Liver (tissue), 9 donors: Measurements from ENCODE around the gene REXO5. TPM values are rescaled to one million over a fixed set of nuclear protein-coding genes. Genes with fewer than 3 reads are reported as not detected.

Experiments used
- DNase-seq: peaks from one replicate; pipeline ENCODE4 v3.0.0-alpha.2; 2017; ENCODE audit warnings: low spot score
- H3K27ac ChIP-seq, 2 donors: one replicate each; pipeline ENCODE4 v1.7.0; 2013; ENCODE audit warnings: inconsistent platforms in 2 of 2, low read length in 2 of 2, control low read depth in 1 of 2, low read depth in 1 of 2, mild to moderate bottlenecking in 1 of 2
- H3K27me3 ChIP-seq, 4 donors: one replicate each; pipeline versions ENCODE4 v1.6.1 to v1.7.0; 2013; ENCODE audit warnings: low read length in 3 of 4, inconsistent platforms in 1 of 4, mild to moderate bottlenecking in 1 of 4, moderate library complexity in 1 of 4; ENCODE audit not compliant: control insufficient read depth in 4 of 4, insufficient read depth in 4 of 4
- H3K36me3 ChIP-seq, 4 donors: one replicate each; pipeline versions ENCODE4 v1.6.1 to v1.7.0; 2013; ENCODE audit warnings: low read length in 3 of 4, mild to moderate bottlenecking in 3 of 4, low read depth in 1 of 4, moderate library complexity in 1 of 4; ENCODE audit not compliant: control insufficient read depth in 4 of 4, insufficient read depth in 3 of 4
- H3K4me1 ChIP-seq, 4 donors: one replicate each; pipeline versions ENCODE4 v1.6.1 to v1.7.0; 2013; ENCODE audit warnings: low read length in 3 of 4, mild to moderate bottlenecking in 3 of 4, moderate library complexity in 1 of 4; ENCODE audit not compliant: control insufficient read depth in 4 of 4, insufficient read depth in 4 of 4
- H3K4me3 ChIP-seq, 3 donors: one replicate each; pipeline versions ENCODE4 v1.6.1 to v1.7.0; 2013; ENCODE audit warnings: low read length in 3 of 3, control low read depth in 1 of 3, low read depth in 1 of 3, mild to moderate bottlenecking in 1 of 3
- H3K9ac ChIP-seq, 2 donors: one replicate each; pipeline ENCODE4 v1.7.0; 2013; ENCODE audit warnings: low read length in 2 of 2, mild to moderate bottlenecking in 2 of 2, moderate library complexity in 2 of 2, control low read depth in 1 of 2, low read depth in 1 of 2
- H3K9me3 ChIP-seq, 4 donors: one replicate each; pipeline versions ENCODE4 v1.6.1 to v1.7.0; 2013; ENCODE audit warnings: low read length in 3 of 4; ENCODE audit not compliant: control insufficient read depth in 4 of 4
- EGR1 ChIP-seq, 2 donors: IDR thresholded peaks; 2 replicates each; pipeline ENCODE4 v1.6.1; 2016 to 2018; ENCODE audit warnings: antibody characterized with exemption in 2 of 2, low read depth in 2 of 2
- GABPA ChIP-seq, 2 donors: IDR thresholded peaks in 1 of 2; conservative IDR thresholded peaks in 1 of 2; 2 replicates each; pipeline ENCODE4 v1.6.1; 2016; ENCODE audit warnings: antibody characterized with exemption in 2 of 2, mild to moderate bottlenecking in 1 of 2, moderate library complexity in 1 of 2
- HNF4A ChIP-seq, 2 donors: conservative IDR thresholded peaks; 2 replicates each; pipeline ENCODE4 v1.6.1; 2016; ENCODE audit warnings: antibody characterized with exemption in 2 of 2, mild to moderate bottlenecking in 2 of 2
- HNF4G ChIP-seq: IDR thresholded peaks from 2 replicates; pipeline ENCODE4 v1.6.1; 2016; ENCODE audit warnings: antibody characterized with exemption
- JUND ChIP-seq, 2 donors: IDR thresholded peaks; 2 replicates each; pipeline ENCODE4 v1.6.1; 2016; ENCODE audit warnings: antibody characterized with exemption in 2 of 2
- RAD21 ChIP-seq, 2 donors: IDR thresholded peaks; 2 replicates each; pipeline ENCODE4 v1.6.1; 2016; ENCODE audit warnings: antibody characterized with exemption in 2 of 2, mild to moderate bottlenecking in 2 of 2
- RXRA ChIP-seq, 2 donors: IDR thresholded peaks; 2 replicates each; pipeline ENCODE4 v1.6.1; 2017 to 2018; ENCODE audit warnings: antibody characterized with exemption in 2 of 2, mild to moderate bottlenecking in 1 of 2
- SP1 ChIP-seq: IDR thresholded peaks from 2 replicates; pipeline ENCODE4 v1.6.1; 2018; ENCODE audit warnings: antibody characterized with exemption, mild to moderate bottlenecking
- WGBS: extraction: QIAGEN DNeasy Blood & Tissue Kit; methylation state at CpG from one replicate; pipeline ENCODE4 v1.1.7; 2013; 5-methylcytosine and 5-hydroxymethylcytosine counted together
- polyA plus RNA-seq, 2 donors: library from polyadenylated mRNA; stranded (reverse) in 1 of 2; unstranded in 1 of 2; fragments of 200-250 nt in 1 of 2; fragments of >200 nt in 1 of 2; fragmentation: Nextera tagmentation in 1 of 2; extraction: Ambion mirVana in 1 of 2; gene quantifications; one replicate each; pipeline versions ENCODE4 v1.2.1 to v1.2.3, GENCODE V29; 2013 to 2015
- total RNA-seq, 2 donors: library from RNA; depleted of rRNA; stranded (reverse); fragments of >200 nt; gene quantifications; one replicate each; pipeline ENCODE4 v1.2.3, GENCODE V29; 2014
- TF ChIP-seq, protein P1 (sequence below): IDR thresholded peaks from 2 replicates; pipeline ENCODE4 v1.6.1; 2016; ENCODE audit warnings: antibody characterized with exemption
- TF ChIP-seq, protein P2 (sequence below): IDR thresholded peaks from 2 replicates; pipeline ENCODE4 v1.6.1; 2016; ENCODE audit warnings: antibody characterized with exemption
- TF ChIP-seq, protein P3 (sequence below): IDR thresholded peaks from 2 replicates; pipeline ENCODE4 v1.6.1; 2016; ENCODE audit warnings: antibody characterized with exemption, mild to moderate bottlenecking
- donor health status: healthy.
- donor health status: healthy.
- donor health status: healthy.
- donor health status: healthy.
- donor health status: healthy.

The REXO5 gene
- total and polyA plus RNA-seq, 4 donors: 0.83 to 10.6 (median 1.8) TPM

DNA sequence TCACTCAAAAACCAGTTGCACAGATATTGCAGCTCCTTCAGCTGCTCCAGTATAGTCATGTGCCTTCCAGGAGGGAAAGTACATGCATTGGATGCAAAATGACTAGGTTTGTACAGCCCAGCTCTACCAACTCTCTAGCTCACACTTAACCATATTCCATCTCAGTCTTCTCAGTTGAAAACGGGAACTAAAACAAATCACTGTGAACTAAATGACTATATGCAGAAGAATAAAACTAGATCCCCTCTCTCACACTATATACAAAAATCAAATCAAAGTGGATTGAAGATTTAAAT is 69.0 kb downstream of the REXO5 start:
- Histone ChIP-seq H3K4me1 (peaks cover 10 to 73% (median 52%) of the 10 kb centered on the region in 4 donors), H3K9me3 (no peaks in the 10 kb centered on the region)

DNA sequence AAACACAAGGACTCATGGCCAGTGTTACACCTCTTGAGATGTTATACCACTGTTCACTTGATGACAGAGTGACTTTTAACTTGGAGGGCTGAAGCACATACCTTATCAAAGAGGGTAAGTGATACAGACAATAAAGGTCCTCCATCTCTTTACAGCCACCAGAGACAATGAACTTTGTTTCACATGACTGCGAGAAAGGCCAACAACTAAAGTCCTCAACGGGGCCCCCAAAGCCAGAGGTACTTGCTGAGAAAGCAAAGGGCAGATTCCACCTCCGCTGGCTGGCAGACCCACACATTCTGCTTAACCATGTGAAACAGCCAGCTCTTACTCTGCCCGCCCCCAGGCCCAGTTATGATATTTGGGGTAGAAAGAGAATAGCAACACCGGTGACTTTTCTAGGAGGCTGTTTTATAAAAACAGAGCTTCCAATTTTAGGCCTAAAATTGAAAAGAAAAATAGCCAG is 72.4 kb downstream of the REXO5 start:
- DNase-seq: no peak
- Histone ChIP-seq H3K27me3 (no peaks in the 10 kb centered on the region), H3K36me3 (no peaks in the 10 kb centered on the region), H3K4me1 (peaks cover 12 to 67% (median 53%) of the 10 kb centered on the region in 4 donors), H3K9ac (no peak overlapping the region), H3K4me3 (no peak overlapping the region), H3K9me3 (no peaks in the 10 kb centered on the region), H3K27ac (peak overlapping the region; percentile 59 to 78)
- 29% methylated on average over 5 of the region's 5 CpGs for WGBS
- peak; percentile 67 to 86 for TF ChIP-seq HNF4A (conservative IDR thresholded peaks at IDR 0.05)
- no peak for TF ChIP-seq GABPA (IDR thresholded peaks at IDR 0.05 in 1 of 2, conservative IDR thresholded peaks at IDR 0.05 in 1 of 2)
- TF ChIP-seq, protein P1, sequence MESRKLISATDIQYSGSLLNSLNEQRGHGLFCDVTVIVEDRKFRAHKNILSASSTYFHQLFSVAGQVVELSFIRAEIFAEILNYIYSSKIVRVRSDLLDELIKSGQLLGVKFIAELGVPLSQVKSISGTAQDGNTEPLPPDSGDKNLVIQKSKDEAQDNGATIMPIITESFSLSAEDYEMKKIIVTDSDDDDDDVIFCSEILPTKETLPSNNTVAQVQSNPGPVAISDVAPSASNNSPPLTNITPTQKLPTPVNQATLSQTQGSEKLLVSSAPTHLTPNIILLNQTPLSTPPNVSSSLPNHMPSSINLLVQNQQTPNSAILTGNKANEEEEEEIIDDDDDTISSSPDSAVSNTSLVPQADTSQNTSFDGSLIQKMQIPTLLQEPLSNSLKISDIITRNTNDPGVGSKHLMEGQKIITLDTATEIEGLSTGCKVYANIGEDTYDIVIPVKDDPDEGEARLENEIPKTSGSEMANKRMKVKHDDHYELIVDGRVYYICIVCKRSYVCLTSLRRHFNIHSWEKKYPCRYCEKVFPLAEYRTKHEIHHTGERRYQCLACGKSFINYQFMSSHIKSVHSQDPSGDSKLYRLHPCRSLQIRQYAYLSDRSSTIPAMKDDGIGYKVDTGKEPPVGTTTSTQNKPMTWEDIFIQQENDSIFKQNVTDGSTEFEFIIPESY: no peak
- TF ChIP-seq, protein P2, sequence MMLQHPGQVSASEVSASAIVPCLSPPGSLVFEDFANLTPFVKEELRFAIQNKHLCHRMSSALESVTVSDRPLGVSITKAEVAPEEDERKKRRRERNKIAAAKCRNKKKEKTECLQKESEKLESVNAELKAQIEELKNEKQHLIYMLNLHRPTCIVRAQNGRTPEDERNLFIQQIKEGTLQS: no peak
- TF ChIP-seq, protein P3, sequence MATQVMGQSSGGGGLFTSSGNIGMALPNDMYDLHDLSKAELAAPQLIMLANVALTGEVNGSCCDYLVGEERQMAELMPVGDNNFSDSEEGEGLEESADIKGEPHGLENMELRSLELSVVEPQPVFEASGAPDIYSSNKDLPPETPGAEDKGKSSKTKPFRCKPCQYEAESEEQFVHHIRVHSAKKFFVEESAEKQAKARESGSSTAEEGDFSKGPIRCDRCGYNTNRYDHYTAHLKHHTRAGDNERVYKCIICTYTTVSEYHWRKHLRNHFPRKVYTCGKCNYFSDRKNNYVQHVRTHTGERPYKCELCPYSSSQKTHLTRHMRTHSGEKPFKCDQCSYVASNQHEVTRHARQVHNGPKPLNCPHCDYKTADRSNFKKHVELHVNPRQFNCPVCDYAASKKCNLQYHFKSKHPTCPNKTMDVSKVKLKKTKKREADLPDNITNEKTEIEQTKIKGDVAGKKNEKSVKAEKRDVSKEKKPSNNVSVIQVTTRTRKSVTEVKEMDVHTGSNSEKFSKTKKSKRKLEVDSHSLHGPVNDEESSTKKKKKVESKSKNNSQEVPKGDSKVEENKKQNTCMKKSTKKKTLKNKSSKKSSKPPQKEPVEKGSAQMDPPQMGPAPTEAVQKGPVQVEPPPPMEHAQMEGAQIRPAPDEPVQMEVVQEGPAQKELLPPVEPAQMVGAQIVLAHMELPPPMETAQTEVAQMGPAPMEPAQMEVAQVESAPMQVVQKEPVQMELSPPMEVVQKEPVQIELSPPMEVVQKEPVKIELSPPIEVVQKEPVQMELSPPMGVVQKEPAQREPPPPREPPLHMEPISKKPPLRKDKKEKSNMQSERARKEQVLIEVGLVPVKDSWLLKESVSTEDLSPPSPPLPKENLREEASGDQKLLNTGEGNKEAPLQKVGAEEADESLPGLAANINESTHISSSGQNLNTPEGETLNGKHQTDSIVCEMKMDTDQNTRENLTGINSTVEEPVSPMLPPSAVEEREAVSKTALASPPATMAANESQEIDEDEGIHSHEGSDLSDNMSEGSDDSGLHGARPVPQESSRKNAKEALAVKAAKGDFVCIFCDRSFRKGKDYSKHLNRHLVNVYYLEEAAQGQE: peak; percentile 41
- TF ChIP-seq HNF4G: peak; percentile 13
- TF ChIP-seq RAD21 (IDR thresholded peaks at IDR 0.05): peak in 1 of 2 donors; percentile 15
- TF ChIP-seq SP1: no peak
- peak in 1 of 2 donors; percentile 5 for TF ChIP-seq JUND (IDR thresholded peaks at IDR 0.05)
- peak; percentile 29 to 64 for TF ChIP-seq RXRA (IDR thresholded peaks at IDR 0.05)

More for the DNA sequence above, 69.0 kb downstream of the REXO5 start:
- H3K9ac ChIP-seq: no peak overlapping the region
- TF ChIP-seq EGR1 (IDR thresholded peaks at IDR 0.05; ENCODE audit: low read depth in 2 of 2): no peak
- no peak for TF ChIP-seq RXRA (IDR thresholded peaks at IDR 0.05)
- TF ChIP-seq GABPA (IDR thresholded peaks at IDR 0.05 in 1 of 2, conservative IDR thresholded peaks at IDR 0.05 in 1 of 2): no peak
- H3K36me3 ChIP-seq: no peaks in the 10 kb centered on the region
- H3K27me3 ChIP-seq: no peaks in the 10 kb centered on the region
- DNase-seq: no peak
- no peak overlapping the region for H3K27ac ChIP-seq
- no peak overlapping the region for H3K4me3 ChIP-seq
- WGBS: 89% methylated on average over 1 of the region's 1 CpG
